COLO668 (cell line): ENCODE results near the gene FAM131C.
A peak's percentile ranks its signal among the peaks of the same experiment; 100 is the strongest.

Source experiments
- DNase-seq: peaks from one replicate; lab custom pipeline; 2025; ENCODE audit not compliant: unreplicated experiment; lab: John Stamatoyannopoulos, UW

Gene FAM131C

DNA sequence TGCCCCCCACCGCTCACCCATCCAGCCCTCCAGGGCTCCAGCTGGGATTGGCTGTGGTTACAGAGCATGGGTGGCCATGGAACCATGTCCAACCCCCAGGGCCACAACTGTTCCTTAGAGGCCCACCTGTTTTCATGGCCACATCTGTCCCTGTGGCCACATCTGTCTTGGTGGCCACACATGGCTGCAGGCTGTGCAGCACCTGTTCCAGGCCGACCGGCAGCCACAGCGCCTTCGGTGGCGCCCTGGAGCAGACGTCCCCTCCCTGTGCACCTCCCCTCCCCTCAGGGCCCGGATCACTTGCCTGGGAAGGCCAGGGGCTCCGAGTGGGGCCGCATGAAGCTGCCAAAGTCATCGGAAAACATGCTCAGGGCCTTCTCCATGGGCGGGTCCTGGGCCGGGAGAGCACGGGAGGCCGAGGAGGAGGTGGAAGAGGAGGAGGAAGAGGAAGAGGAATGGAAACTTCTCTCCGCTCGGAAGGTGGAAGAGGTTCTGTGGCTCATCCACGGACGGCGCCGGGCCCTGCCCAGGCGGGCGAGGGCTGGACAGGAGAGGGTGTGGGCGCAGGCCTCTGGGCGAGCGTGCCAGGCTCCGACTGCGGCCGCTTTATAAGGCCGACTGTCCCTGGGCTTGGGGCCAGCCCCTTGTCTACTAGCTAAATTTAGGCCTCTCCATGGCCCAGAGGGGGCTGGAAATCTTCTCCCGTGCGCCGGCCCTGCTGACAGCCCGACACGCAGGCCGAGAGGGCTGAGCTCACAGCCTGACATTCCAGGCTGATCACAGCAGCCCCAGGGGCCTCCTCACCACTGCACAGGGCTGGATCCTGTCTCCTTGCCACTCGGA is 55.8 kb downstream of the FAM131C start, which contains the start of gene HSPB7:
Gene HSPB7 (minus strand): TSS at position 583 of the 843 bp plus-strand sequence. CDS start 80 bp downstream, at position 503.
- DNase-seq, result peak; percentile 26

DNA sequence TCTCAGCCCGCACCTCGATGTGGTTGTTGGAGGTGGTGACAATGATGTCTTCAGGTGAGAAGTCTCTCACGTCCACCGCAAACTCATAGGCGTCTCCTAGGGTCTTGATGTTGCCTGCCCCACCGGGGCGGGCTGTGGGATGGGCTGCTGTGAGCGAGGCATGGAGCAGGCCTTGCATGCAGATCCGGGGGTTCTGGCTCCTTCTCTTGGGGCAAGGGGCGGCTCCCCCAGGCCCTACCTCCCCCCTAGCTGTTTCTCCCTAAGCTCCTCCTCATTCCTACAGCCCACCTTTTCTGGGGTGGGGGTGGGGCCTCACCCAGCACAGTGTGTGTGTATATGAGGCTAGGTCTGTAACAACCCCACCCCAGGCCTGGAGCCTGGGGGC is 56.4 kb downstream of the FAM131C start:
- no peak for DNase-seq

DNA sequence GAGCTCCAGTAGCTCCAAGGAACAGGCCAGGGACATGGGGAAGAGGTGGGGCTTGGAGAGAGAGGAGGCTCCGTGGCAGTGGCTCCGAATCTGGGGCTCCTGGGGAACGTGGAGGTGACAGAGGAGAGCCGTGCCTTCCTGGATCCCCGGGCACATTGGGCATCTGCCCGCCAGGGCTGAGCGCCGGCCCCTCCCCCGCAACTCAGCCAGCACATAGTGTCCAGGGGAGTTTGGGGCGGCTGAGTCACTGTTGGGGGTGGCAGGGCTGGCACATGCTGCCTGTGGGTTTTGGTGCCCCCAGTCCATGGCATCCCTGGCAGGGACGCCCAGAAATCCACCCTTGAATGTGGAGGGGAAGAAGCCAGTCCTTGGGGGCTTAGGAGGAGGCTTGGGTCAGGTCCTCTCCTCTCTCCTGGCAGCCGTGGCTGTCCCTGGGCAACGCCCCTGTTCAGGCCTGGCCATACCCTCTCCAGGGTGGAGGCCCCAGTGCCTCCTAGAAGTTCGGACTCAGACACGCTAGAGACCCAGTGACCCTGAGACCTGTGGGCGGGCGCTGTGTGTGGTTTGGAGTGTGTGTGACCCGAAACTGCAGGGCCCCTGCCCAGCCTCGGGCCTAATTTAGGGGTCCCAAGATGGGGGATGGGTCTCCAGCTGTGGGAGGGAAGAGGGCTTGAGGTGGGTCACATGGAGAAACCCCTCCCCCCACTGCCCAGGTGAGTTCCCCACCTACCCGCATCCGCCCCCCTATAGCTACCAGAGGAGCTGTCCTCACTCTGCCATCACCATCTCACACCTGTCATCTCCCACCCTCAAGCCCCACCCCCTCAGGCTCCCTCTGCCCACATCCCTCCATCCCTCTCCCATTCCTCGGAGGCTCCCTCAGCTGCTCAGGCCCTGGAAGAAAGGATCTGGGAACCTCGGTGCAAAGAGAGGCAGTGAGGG is 57.2 kb downstream of the FAM131C start:
- no peak for DNase-seq

DNA sequence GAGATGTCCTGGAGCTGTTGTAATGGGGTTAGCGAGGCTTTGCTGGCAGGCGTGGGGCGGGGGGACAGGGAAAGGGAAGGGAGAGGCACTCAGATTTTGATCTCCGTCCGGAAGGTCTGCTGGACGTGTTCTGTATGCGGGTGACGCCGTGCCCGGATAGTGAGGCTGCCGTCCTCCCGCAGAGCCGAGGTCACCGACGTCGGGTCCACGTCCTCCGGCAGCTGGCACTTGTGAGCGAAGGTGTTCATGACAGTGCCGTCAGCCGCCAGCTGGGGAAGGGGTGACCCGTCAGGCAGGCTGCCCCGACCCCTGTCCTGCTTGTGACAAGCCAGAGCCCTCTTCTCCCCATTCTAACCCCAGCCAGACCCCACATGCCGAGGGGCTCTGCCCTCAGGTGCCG is 58.0 kb downstream of the FAM131C start:
- DNase-seq, result no peak

DNA sequence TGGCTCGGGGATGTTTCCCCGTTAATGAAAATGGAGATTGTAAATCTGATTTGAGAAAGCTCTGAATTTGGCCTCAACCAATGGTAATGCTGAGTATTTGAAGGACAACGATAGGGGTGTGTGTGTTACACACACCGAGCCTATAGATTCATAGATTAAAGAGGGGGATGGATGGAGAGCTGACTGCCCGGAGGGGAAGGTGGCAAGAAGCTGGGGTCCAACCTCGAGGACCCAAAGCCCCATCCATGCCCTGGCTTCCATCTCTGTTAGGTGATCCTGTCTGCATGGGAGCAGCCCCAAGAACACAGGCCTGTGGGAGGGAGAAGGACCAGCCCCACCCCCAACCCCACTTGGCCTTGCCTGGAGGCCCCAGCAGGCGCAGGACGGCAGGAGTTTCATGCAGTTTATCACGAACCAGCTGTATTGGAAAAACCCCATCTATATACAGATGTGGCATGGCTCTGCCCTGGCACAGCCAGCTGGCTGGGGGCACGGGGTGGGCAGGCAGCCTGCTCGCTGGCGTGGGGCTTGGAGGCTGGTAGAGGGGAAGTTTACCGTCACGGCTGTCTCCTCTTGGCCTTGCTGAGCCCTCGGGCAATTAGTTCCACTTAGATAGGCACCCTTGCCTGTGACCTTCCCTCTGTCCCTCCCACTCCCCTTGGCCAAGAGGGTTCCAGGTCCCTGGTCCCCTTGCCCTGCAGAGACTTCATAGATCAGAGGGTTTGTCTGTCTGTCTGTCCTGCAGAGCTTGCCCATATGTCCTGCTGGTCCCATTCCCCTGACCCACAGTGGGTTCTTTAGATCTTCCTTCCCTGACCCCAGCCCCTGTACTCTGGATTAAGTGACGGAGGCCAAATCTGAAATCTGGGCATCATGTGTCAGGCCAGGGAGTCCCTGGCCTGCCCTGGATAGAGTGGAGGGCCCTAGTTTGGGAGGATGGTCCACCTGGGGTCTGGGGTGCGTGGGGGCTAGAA is 58.7 kb downstream of the FAM131C start:
- no peak for DNase-seq

DNA sequence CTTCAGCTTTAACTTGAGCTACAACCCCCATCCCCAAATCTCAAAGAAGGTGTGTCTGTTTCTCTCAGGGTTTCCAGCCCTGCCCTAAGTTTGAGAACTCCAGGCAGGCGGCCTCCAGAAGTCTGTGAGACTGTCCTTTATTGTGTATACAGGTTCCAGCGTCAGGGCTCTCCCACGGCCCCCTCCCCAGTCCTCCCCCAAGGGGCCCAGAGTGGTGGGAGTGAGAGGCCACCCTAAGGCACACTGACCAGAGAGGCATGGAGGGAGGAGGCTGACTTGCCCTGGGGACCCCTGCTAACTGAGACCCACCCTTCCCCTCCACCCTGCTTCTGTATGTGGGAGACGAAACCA is 59.6 kb downstream of the FAM131C start:
- DNase-seq, result no peak

DNA sequence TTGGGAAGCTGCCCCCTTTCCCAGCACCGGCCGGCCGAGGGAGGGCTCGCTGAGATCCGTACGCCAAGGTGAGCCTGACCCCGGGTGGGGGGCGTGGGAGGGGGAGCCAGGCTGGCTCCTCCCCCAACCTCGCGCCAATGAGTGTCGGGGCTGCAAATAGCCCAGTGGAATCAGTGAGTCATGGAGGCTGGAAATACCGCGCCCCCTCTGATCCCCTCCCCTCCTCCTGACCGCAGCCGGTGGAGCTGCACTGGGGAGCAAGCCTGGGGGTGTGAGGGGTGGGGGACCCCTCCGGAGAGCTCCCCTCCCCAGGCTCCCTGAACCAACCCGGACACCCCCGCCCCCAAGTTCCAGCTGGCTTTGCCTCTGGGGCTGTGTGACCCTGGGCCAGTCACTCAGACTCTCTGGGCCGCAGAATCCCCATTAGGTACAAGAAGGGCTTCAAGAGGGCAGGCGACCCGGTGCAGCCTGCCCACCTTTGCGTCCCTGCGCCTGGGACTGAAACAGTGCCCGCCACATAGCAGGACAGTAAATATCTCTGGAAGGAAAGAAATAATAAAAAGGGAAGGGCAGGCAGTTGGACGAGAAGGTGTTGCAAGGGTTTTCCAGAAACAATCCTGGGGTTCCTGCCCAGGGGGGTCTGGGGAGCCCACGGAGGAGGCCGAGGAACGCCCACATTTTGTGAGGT is 60.1 kb downstream of the FAM131C start:
- DNase-seq, result no peak

DNA sequence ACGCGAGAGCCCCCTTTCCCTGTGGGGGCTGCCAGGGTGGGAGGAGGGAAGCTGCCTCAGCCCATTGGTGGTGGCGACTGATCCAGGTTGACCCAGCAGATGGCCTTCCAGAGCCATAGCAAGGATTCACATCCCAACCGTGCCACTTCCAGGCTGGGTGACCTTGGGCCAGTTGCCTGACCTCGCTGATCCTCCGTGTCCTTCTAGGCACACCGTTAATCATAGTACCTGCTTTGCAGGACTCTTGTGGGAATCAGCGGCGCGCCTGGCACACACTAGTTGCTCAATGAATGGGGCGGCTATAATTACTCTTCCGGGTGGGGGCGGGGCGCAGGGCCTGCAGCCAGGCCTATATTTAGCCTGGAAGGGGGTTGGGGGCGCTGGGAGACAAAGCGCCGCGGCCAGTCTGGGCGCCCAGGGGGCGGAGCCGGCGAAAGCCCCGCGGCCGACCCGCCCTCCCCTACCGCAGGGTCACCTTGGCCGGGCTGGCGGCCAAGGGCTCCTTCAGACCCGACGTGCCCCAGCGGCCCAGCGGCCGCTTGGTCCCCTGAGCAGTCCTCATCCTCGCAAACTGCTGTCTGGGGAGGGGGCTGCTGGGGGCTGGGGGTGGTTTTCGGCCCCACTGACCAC is 60.7 kb downstream of the FAM131C start:
- DNase-seq, result peak; percentile 29

DNA sequence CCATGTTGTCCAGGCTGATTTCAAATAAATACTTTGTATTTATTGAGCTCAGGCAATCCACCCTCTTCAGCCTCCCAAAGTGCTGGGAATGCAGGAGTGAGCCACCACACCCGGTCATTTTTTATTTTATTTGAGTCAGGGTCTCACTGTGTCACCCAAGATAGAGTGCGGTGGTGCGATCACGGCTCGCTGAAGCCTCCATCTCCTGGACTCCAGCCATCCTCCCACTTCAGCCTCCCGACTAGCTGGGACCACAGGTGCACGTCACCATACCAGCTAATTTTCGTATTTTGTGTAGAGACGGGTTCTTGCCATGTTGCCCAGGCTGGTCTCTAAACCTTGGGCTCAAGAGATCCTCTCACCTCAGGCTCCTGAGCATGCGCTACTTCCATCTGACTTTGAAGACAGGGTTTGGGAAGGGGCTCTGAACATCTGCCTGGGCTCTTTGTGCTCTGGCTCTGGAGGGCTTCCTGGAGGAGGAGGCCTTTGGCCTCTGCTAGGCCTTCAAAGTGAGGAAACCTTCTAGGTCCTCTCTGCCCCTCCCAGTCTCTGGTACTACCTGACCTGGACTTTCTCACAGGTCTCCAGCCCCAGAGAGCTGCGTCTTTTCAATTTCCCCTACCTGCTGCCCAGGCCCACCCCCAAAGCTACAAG is 61.4 kb downstream of the FAM131C start:
- no peak for DNase-seq

DNA sequence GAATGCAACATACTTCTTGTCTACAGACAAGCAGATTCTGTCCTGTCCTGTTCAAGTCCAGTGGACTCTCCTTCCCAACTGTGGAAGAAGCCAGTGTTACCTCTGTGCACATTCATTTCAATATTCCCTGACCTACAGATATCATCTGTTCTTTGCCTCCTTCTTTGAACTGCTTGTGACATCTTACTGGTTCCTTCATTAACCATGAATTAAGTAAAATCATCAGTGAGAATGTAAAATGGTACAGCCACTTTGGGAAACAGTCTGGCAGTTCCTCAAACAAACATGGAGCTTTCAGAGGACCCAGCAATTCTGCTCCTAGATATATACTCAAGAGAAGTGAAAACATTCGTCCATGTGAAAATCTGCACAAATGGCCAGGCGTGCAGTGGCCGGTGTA is 62.6 kb downstream of the FAM131C start:
- no peak for DNase-seq

DNA sequence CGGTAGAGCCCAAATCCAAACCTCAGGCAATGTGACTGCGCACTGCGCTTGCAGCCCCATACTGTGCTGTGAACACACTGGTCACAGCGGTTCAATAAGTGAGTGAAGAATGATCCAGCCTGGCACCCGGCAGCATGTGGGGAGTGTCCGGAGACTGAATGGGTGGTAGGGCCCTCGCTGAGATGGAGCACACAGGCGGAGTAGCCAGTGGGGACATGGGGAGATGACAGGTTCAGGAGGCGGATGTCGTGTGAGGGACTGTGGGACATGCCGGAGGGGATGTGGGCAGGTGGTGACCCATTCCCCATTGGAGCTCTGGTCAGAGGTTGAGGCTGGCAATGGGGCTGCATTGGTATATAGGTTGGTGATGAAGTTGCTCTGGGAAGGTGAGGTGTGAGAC is 63.8 kb downstream of the FAM131C start:
- no peak for DNase-seq

DNA sequence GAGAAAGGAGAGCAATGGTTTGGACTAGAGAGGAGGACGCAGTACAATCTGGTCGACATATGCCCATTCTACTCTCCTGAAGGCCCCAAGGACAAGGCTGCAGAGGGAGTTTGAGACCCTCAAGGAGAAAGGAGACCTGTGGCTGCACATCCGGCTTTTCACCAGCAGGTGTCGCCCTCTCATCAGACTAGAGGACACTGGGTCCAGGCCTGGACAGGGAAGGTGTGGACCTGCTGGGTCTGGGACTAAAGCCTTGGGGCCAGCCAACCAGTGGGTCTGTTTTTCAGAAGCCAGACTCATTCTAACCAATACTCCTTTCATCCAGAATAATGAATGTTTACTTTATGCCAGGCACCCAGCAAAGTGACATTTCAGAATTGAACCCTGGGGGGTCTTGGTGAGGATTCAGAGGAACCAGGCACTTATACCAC is 64.4 kb downstream of the FAM131C start:
- DNase-seq, result peak; percentile 81
